Measurements from ENCODE around the gene SDK1.

The SDK1 gene

GRCh38 chr7:4268040-4268965 is 967.3 kb downstream of the SDK1 start:
- in situ Hi-C loops (cut with HindIII; ENCODE audit: low sequenced_read_pairs) = no loop called here

DNA sequence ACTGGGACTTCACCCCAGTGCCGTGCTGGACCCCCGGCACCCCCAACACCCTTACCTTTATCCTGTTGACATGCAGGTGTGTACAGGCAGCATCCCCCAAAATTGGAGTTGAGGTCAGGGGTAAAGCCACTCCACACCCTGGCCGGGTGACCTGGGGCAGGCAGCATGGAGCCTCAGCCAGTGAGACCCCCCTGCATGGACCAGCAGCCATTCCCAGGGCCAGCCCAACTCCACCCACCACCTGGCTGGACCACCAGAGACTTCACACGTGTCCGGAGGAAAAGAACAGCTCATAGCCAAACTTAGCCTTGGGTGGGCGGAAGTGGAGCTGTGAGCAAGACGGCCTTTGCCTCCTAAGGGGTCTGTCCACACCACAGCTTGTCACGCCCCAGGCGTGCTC is 968.0 kb downstream of the SDK1 start:
- in situ Hi-C loops (cut with HindIII; ENCODE audit: low sequenced_read_pairs) = no loop called here

GRCh38 chr7:4269746-4270145 is 968.7 kb downstream of the SDK1 start:
- in situ Hi-C loops (cut with HindIII; ENCODE audit: low sequenced_read_pairs) = no loop called here

- in situ Hi-C loops (cut with HindIII; ENCODE audit: low sequenced_read_pairs) = no loop called here
Measured at GRCh38 chr7:4270268-4270667, 969.2 kb downstream of the SDK1 start.

- in situ Hi-C loops (cut with HindIII; ENCODE audit: low sequenced_read_pairs) = no loop called here
Measured at GRCh38 chr7:4270941-4271715, 970.1 kb downstream of the SDK1 start.

- in situ Hi-C loops (cut with HindIII; ENCODE audit: low sequenced_read_pairs) = no loop called here
Measured at GRCh38 chr7:4271716-4272015, 970.6 kb downstream of the SDK1 start.

- in situ Hi-C loops (cut with HindIII; ENCODE audit: low sequenced_read_pairs) = no loop called here
Measured at GRCh38 chr7:4272141-4272540, 971.1 kb downstream of the SDK1 start.

GRCh38 chr7:4273566-4274230 is 972.6 kb downstream of the SDK1 start:
- in situ Hi-C loops (cut with HindIII; ENCODE audit: low sequenced_read_pairs) = no loop called here

GRCh38 chr7:4274286-4274685 is 973.2 kb downstream of the SDK1 start:
- in situ Hi-C loops (cut with HindIII; ENCODE audit: low sequenced_read_pairs) = no loop called here

DNA sequence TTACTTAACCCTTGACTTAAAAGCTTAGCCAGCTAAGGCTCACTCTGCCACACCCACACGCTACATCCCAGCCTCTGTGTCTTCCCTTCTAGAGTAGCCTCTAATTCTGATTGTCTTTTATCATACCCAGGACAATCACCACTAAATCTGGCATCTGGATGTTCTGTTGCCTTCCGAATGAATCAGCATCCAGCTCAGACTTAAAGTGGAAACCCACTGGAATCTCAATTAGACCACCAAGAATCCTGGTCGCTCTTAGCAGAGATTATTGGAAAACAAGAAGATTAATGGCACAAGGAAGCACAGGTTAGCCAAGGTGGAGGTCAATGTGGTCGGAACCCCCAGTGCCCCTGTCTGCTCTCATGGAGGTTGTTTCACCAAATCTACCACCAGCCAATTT is 976.9 kb downstream of the SDK1 start:
- in situ Hi-C loops (cut with HindIII; ENCODE audit: low sequenced_read_pairs) = no loop called here

DNA sequence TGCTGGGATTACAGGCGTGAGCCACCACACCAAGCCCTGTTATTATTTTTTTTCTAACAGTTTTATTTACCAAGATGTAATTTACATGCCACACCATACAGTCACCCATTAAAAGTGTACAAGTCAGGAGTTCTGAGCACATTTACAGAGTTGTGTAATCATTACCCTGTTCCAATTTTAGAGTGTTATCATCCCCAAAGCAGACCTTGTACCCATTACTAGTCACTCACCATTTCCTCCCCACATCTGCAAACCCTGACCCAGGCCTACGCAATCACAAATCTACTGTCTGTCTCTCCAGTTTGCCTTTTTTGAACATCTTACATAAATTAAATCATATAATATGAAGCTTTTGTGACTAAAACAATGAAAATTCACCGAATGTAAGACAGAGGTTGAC is 978.2 kb downstream of the SDK1 start:
- in situ Hi-C loops (cut with HindIII; ENCODE audit: low sequenced_read_pairs) = no loop called here

DNA sequence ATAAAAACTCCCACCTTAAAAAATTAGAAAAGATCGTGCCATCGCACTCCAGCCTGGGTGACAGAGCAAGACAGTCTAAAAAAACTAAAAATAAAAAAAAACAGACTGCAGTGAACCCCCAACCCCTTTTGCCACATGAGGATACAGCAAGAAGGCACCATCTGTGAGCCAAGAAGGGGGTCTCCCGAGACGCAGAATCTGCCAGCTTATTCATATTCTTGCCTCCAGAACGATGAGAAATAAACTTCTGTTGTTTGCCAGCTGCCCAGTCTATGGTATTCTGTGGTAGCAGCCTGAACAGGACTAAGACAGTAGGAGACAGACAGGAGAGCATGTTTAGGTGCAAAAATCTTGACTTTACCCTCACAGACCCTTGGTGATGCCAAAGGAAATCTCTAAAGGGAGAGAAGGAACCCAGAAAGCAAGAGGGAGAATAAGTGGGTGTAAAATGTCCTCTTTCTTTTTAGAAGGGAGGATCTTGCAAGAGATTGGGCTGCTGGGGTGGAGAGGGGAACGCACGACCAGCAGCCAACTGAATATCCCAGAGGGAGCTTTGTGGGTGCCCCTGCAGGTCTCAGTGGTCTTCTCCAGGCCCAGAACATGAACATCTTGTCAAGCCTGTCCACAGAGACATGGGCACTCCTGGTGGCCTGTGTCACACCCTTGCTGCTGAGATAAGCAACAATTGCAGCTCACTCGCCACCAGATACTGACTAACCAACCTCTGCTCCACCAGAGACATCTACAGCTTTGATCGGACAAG is 980.4 kb downstream of the SDK1 start:
- in situ Hi-C loops (cut with HindIII; ENCODE audit: low sequenced_read_pairs) = no loop called here

DNA sequence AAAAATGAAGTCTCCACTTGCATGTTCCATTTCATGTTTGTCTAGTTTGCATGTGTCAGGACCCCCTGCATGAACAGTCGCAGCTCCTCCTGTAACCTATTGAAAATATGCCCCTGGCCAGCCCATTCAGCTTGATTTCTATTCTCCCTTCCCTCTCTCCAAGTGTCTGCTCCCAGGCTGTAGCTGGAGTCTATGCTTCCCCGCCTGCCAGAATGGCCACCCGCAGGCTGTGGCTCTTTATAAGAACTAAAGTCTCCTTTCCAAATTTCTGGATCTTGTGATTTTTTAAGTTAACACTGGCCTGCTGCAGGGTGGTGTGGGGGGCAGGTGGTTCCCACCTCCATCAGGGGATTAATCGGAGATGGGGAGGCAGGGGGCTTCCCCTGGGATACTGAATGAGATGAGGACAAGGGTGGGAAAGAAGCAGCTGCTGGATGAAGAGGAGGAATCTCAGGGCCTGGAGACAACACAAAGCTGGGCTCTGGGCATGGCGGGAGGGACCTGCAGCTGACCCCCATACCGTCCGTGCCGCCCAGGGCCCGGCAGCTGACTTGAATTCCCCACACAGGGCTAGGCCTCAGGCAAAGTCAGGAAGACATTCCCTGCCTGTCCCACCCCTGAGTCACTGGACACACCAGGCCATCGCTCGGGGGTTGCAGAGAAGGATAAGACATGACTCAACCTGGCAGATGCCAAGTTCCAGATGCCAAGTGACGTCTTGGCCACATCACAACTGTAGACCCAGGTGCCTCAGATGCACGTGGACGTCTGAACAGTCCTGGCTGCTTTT is 981.6 kb downstream of the SDK1 start:
- in situ Hi-C loops (cut with HindIII; ENCODE audit: low sequenced_read_pairs) = no loop called here

- in situ Hi-C loops (cut with HindIII; ENCODE audit: low sequenced_read_pairs) = no loop called here
Measured at GRCh38 chr7:4286351-4286750, 985.3 kb downstream of the SDK1 start.

DNA sequence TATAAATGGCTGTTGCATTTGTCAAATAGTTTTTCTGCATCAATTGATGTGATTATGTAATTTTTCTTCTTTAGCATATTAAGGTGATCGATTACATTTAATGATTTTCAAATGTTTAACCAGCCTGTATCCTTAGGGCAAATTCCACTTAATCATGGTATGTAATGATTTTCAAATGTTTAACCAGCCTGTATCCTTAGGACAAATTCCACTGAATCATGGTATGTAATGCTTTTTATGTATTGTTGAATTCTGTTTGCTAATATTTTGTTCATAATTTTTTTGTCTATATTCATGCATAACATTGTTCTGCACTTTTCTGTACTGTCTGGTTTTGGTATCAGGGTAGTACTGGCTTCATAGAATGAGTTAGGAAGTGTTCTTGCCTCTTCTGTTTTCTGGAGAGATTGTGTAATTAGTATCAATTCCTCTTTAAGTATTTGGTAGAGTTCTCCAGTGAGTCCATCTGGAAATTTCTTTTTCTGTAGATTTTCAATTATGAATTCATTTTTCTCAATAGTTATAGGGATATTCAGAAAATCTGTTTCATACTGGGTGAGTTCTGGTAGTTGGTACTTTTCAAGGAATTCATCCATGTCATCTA is 987.8 kb downstream of the SDK1 start:
- in situ Hi-C loops (cut with HindIII; ENCODE audit: low sequenced_read_pairs) = no loop called here

DNA sequence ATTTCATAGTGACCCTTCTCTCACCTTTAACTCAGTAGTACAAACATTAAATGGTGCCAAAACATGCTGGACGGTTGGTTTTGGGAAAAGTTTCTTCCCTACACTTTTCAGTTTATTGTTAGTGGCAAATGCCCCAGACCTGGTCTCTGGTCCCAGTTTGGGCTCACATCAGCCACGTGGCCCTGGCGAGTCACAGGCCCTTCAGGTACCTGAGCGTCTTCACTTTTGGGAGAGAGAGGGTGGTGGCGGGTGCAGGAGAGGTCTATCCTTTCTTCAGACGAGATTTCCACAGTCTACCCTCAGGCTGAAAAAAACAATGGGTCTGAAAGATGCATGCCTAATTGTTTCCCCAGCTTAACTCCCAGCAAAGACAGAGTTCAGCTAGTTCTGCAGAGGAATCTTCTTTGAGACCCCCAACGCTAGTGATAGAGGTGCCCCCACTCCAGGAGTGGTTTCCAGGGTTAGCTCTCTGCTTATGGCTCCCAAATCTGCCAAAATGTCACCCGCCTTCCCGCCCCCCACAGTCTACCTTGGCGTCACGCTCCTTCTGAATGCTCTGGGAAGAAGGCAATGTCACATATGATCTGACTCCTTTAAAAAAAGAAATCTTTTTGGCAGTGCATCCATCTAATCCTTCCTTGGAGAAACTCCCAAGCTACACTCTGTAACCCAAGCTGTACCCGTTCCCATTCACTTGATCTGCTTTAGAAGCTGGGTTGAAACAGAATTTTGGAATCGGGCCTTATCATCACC is 996.3 kb downstream of the SDK1 start:
- in situ Hi-C loops (cut with HindIII; ENCODE audit: low sequenced_read_pairs) = no loop called here

DNA sequence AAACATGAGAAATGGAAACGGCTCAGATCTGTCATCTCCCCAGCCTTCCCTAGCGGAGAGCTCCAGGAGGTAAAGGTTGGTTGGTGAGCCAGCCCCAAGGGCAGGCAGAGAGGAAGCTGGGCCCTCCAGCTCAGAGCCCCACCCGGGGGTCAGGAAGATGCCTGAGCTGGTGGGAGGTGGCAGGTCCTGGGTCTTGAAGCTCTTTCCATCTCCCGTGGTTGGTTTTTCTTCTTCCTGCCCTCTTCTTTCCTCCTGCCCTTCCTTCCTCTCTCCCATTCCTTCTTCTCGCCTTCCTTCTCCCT is 996.8 kb downstream of the SDK1 start:
- in situ Hi-C loops (cut with HindIII; ENCODE audit: low sequenced_read_pairs) = no loop called here

DNA sequence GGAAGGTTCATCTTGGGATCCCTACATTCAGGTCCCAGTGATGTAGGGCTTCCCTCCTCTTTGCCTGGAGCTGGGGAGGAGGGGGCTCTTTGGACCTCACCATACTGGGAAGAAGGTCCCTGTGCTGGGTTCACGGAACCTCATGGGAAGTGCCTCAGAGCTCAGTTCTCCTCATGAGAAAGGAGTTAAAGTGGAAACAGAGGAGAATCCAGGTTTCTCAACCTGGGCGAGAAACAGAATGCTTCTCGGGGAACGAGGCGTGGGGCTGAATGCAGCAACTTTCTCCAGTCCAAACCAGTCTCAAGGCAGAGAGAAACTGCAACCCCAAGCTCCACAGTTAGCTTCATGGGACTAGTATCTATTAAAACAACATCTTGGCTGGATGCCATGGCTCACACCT is 998.4 kb downstream of the SDK1 start:
- in situ Hi-C loops (cut with HindIII; ENCODE audit: low sequenced_read_pairs) = no loop called here

DNA sequence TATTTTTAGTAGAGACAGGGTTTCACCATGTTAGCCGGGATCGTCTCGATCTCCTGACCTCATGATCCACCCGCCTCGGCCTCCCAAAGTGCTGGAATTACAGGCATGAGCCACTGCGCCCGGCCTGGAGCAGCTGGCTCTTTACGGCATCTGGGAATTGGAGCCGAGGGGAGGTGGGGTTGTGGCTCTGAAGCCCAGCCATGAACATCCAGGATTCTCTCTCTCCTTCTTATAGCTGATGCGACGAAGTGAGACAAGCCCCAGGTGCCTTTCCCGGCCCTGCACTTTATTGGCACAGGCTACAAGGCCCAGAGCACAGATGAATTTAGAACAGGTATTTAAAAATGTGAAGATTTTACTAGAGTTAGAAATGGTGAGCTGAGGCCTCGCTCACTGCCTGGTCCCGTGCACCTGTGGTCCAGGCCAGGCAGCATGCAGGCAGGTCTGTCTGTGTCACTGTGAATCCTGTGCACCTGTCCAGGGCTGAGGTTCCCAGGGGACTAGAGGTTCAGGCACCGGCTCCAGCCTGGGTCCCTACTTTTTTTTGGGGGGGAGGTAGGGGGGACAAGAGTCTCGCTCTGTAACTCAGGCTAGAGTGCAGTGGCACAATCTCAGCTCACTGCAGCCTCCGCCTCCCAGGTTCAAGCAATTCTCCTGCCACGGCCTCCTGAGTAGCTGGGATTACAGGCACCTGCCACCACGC is 1001.3 kb downstream of the SDK1 start:
- in situ Hi-C loops (cut with HindIII; ENCODE audit: low sequenced_read_pairs) = no loop called here
